Mesendoderm (in vitro differentiated cells): ENCODE results near the gene MYH10.
A peak's percentile ranks its signal among the peaks of the same experiment; 100 is the strongest.

Source experiments
- DNase-seq: peaks from one replicate; pipeline ENCODE4 v3.0.0; 2013
- H2AK5ac ChIP-seq: 2 replicates; pipeline ENCODE4 v1.6.1; 2013; ENCODE audit warnings: low read length, inconsistent platforms
- H2BK120ac ChIP-seq: 2 replicates; pipeline ENCODE4 v1.6.1; 2013; ENCODE audit warnings: low read depth, mild to moderate bottlenecking, low read length, moderate library complexity, mixed read lengths
- H2BK15ac ChIP-seq: replicated peaks from 2 replicates; pipeline ENCODE4 v1.6.1; 2013; ENCODE audit warnings: low read depth, mild to moderate bottlenecking, moderate library complexity
- H2BK5ac ChIP-seq: 2 replicates; pipeline ENCODE4 v1.6.1; 2013; ENCODE audit warnings: low read length, inconsistent platforms
- H3K18ac ChIP-seq: 2 replicates; pipeline ENCODE4 v1.6.1; 2013; ENCODE audit warnings: mild to moderate bottlenecking, low read length, mixed read lengths
- H3K23ac ChIP-seq: one replicate; pipeline ENCODE4 v1.6.1; 2013; ENCODE audit warnings: low read length
- H3K27ac ChIP-seq: 2 replicates; pipeline ENCODE4 v1.5.1; 2013; ENCODE audit warnings: low read depth, mild to moderate bottlenecking, inconsistent platforms, low read length, moderate library complexity
- H3K27me3 ChIP-seq: 2 replicates; pipeline ENCODE4 v1.6.1; 2013; ENCODE audit warnings: low read length, control low read depth, mild to moderate bottlenecking, inconsistent platforms; ENCODE audit not compliant: insufficient read depth, poor library complexity
- H3K36me3 ChIP-seq: 2 replicates; pipeline ENCODE4 v1.6.1; 2013; ENCODE audit warnings: low read length, inconsistent platforms; ENCODE audit not compliant: control insufficient read depth, insufficient read depth
- H3K4ac ChIP-seq: one replicate; pipeline ENCODE4 v1.6.1; 2013; ENCODE audit warnings: low read depth, mild to moderate bottlenecking, low read length, moderate library complexity
- H3K4me1 ChIP-seq: 2 replicates; pipeline ENCODE4 v1.6.1; 2013; ENCODE audit warnings: low read depth, low read length, inconsistent platforms; ENCODE audit not compliant: control insufficient read depth
- H3K4me2 ChIP-seq: 2 replicates; pipeline ENCODE4 v1.6.1; 2013; ENCODE audit warnings: low read length
- H3K4me3 ChIP-seq: 2 replicates; pipeline ENCODE4 v1.5.1; 2013; ENCODE audit warnings: mild to moderate bottlenecking, low read length
- H3K56ac ChIP-seq: one replicate; pipeline ENCODE4 v1.6.1; 2013; ENCODE audit warnings: low read length
- H3K79me1 ChIP-seq: 2 replicates; pipeline ENCODE4 v1.6.1; 2013; ENCODE audit warnings: low read length, inconsistent platforms
- H3K79me2 ChIP-seq: 2 replicates; pipeline ENCODE4 v1.6.1; 2013; ENCODE audit warnings: mild to moderate bottlenecking, low read length; ENCODE audit not compliant: control insufficient read depth, insufficient read depth
- H3K9ac ChIP-seq: 2 replicates; pipeline ENCODE4 v1.6.1; 2013; ENCODE audit warnings: low read length, inconsistent platforms
- H4K5ac ChIP-seq: one replicate; pipeline ENCODE4 v1.6.1; 2013; ENCODE audit warnings: low read length
- H4K8ac ChIP-seq: one replicate; pipeline ENCODE4 v1.6.1; 2013; ENCODE audit warnings: low read depth, mild to moderate bottlenecking, control low read depth, low read length, moderate library complexity
- WGBS: extraction: QIAGEN DNeasy Blood & Tissue Kit; methylation state at CpG from one replicate; pipeline ENCODE4 v1.1.7; 2013; ENCODE audit warnings: low lambda C conversion rate, missing lambda C conversion rate; ENCODE audit not compliant: insufficient coverage; ENCODE audit errors: extremely low coverage; 5-methylcytosine and 5-hydroxymethylcytosine counted together

MYH10 gene

DNA sequence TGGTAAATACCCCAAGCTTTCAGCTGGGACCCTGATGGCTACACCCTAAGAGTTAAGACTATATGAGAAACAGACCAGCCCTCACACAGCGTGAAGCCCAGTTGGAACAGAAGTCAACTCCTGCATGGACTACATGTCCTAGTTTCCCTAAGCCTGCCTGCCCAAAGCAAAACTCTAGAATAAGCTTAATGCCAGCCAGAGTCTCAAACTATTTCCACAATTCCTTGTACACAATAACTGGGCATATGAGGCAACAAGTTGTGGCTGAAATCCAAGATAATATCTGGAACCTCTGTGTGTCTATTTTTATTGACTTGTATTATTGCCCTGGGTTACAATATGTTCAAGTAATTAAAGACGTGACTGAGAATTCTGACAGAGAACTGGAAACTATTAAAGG is 19.4 kb downstream of the MYH10 start:
- Histone ChIP-seq H4K5ac (no peak overlapping the region), H3K4ac (no peak overlapping the region), H3K4me2 (no peak overlapping the region), H2BK5ac (no peak overlapping the region), H3K9ac (no peak overlapping the region), H3K27ac (no peak overlapping the region), H3K36me3 (no peaks in the 10 kb centered on the region), H2BK120ac (no peak overlapping the region), H4K8ac (no peak overlapping the region), H3K79me2 (peaks cover 64% of the 10 kb centered on the region), H2BK15ac (no peak overlapping the region), H3K18ac (no peak overlapping the region), H3K4me3 (no peak overlapping the region), H3K4me1 (peaks cover 2% of the 10 kb centered on the region), H3K27me3 (no peaks in the 10 kb centered on the region), H3K23ac (no peak overlapping the region), H2AK5ac (no peak overlapping the region), H3K56ac (no peak overlapping the region), H3K79me1 (peaks cover 22% of the 10 kb centered on the region)
- DNase-seq: no peak
- no CpG with 5 or more reads among the region's 2 CpGs for WGBS

DNA sequence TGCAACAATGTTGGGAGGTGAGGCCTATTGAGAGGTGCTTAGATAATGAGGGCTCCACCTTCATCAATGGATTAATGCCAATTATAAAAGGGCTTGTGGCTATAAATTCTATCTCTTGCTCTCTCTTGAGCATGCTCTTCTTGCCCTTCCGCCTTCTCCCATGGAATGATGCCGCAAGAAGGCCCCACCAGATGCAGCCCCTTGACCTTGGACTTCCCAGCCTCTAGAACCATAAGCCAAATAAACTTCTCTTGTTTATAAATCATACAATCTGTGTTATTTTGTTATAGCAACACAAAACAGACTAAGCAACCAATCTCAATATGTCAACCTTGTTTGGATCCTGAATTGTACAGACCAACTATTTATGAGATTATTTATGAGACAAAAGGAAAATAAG is 20.0 kb downstream of the MYH10 start:
- no peaks in the 10 kb centered on the region for H3K36me3 ChIP-seq
- H3K56ac ChIP-seq: no peak overlapping the region
- H4K5ac ChIP-seq: no peak overlapping the region
- DNase-seq: no peak
- H3K4me1 ChIP-seq: peaks cover 2% of the 10 kb centered on the region
- peaks cover 22% of the 10 kb centered on the region for H3K79me1 ChIP-seq
- no CpG with 5 or more reads among the region's 2 CpGs for WGBS
- H3K18ac ChIP-seq: no peak overlapping the region
- H3K9ac ChIP-seq: no peak overlapping the region
- H2BK5ac ChIP-seq: no peak overlapping the region
- H2AK5ac ChIP-seq: no peak overlapping the region
- H3K23ac ChIP-seq: no peak overlapping the region
- H3K27ac ChIP-seq: no peak overlapping the region
- H3K4me2 ChIP-seq: no peak overlapping the region
- no peak overlapping the region for H2BK120ac ChIP-seq
- H3K4me3 ChIP-seq: no peak overlapping the region
- no peak overlapping the region for H4K8ac ChIP-seq
- no peak overlapping the region for H3K4ac ChIP-seq
- H3K27me3 ChIP-seq: no peaks in the 10 kb centered on the region
- H2BK15ac ChIP-seq: no peak overlapping the region
- H3K79me2 ChIP-seq: peaks cover 59% of the 10 kb centered on the region

DNA sequence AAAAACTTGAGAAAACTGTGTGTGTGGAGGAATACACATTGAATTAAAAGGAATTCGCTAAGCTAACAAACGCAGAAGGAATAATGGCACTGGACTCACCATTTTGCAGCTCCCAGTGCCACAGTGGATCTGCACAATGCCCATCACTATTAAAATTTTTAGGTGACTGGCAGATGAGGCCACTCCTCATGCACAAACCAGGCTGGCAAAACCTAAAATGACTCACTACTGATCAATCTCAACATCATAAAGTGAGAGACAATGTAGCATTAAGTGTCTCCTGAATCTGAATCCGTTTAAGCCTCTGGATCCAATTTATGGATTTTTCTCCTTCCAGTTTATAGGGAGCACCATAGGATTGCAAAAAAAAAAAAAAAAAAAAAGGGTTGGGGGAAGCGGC is 20.6 kb downstream of the MYH10 start:
- Histone ChIP-seq H3K56ac (no peak overlapping the region), H3K27ac (no peak overlapping the region), H3K79me2 (peaks cover 59% of the 10 kb centered on the region), H3K4me1 (peaks cover 2% of the 10 kb centered on the region), H3K4me2 (no peak overlapping the region), H3K18ac (no peak overlapping the region), H3K4me3 (no peak overlapping the region), H2BK120ac (no peak overlapping the region), H3K27me3 (no peaks in the 10 kb centered on the region), H2BK15ac (no peak overlapping the region), H3K36me3 (no peaks in the 10 kb centered on the region), H3K79me1 (peaks cover 23% of the 10 kb centered on the region), H4K5ac (no peak overlapping the region), H3K9ac (no peak overlapping the region), H3K4ac (no peak overlapping the region), H2AK5ac (no peak overlapping the region), H3K23ac (no peak overlapping the region), H2BK5ac (no peak overlapping the region), H4K8ac (no peak overlapping the region)
- no peak for DNase-seq
- WGBS: no CpG with 5 or more reads among the region's 4 CpGs

DNA sequence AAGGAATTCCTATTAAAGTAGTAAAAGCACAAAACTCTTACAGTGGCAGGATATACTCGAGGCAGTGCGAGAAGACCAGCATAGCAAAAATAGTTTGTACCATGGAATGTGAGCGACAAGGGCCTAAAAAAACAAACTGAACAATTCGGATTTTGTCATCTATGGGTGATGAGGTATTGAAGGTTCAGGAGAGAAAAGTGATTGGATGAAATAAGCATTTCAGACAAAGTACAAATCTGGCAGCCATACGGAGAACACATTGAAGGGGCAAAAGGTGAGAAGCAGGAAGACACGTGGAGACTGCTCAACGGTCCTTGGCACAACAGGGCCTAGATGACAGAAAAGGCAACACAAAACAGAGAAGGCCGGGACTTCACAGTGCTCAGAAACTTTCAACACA is 22.5 kb downstream of the MYH10 start:
- H3K9ac ChIP-seq: no peak overlapping the region
- H3K79me1 ChIP-seq: peaks cover 23% of the 10 kb centered on the region
- no peak overlapping the region for H3K4me2 ChIP-seq
- no peak overlapping the region for H2BK5ac ChIP-seq
- H3K56ac ChIP-seq: peak overlapping the region; percentile 46
- H4K8ac ChIP-seq: no peak overlapping the region
- peaks cover 2% of the 10 kb centered on the region for H3K4me1 ChIP-seq
- no peak overlapping the region for H3K4ac ChIP-seq
- H2BK120ac ChIP-seq: no peak overlapping the region
- H3K27me3 ChIP-seq: no peaks in the 10 kb centered on the region
- DNase-seq: no peak
- no peak overlapping the region for H4K5ac ChIP-seq
- H3K18ac ChIP-seq: no peak overlapping the region
- no peak overlapping the region for H2BK15ac ChIP-seq
- peaks cover 49% of the 10 kb centered on the region for H3K79me2 ChIP-seq
- no peak overlapping the region for H3K23ac ChIP-seq
- H3K27ac ChIP-seq: no peak overlapping the region
- no peak overlapping the region for H2AK5ac ChIP-seq
- no CpG with 5 or more reads among the region's 8 CpGs for WGBS
- H3K4me3 ChIP-seq: no peak overlapping the region
- no peaks in the 10 kb centered on the region for H3K36me3 ChIP-seq

DNA sequence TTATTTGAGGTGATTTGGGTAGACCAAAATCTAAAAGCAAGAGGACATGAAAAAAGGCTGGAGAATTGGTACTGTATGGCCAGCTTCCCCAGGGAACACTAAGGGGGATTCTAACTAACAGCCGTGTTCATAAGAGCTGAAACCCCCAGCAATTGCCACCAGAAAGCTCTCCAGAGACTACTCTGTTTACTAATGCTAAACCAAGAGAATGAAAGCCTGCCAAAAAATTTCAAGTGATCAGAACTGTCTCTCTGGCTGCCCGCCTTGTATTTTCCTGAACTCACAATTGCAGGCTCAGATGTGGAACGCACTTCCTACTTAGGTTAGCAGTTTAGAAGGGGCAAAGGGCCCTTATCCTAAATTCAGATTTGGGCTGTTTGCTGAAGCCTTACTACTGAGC is 24.1 kb downstream of the MYH10 start:
- no peak overlapping the region for H3K4ac ChIP-seq
- no peak overlapping the region for H3K4me3 ChIP-seq
- peaks cover 36% of the 10 kb centered on the region for H3K79me2 ChIP-seq
- peak overlapping the region; percentile 51 for H3K18ac ChIP-seq
- H3K23ac ChIP-seq: no peak overlapping the region
- no peak overlapping the region for H3K9ac ChIP-seq
- no peaks in the 10 kb centered on the region for H3K36me3 ChIP-seq
- H3K27ac ChIP-seq: no peak overlapping the region
- H3K4me2 ChIP-seq: no peak overlapping the region
- no peak overlapping the region for H4K5ac ChIP-seq
- H2BK120ac ChIP-seq: no peak overlapping the region
- no peak overlapping the region for H2BK15ac ChIP-seq
- WGBS: no CpG with 5 or more reads among the region's 3 CpGs
- H3K27me3 ChIP-seq: no peaks in the 10 kb centered on the region
- no peak overlapping the region for H4K8ac ChIP-seq
- H3K4me1 ChIP-seq: peaks cover 2% of the 10 kb centered on the region
- peaks cover 19% of the 10 kb centered on the region for H3K79me1 ChIP-seq
- no peak overlapping the region for H3K56ac ChIP-seq
- H2AK5ac ChIP-seq: no peak overlapping the region
- no peak overlapping the region for H2BK5ac ChIP-seq
- DNase-seq: no peak

DNA sequence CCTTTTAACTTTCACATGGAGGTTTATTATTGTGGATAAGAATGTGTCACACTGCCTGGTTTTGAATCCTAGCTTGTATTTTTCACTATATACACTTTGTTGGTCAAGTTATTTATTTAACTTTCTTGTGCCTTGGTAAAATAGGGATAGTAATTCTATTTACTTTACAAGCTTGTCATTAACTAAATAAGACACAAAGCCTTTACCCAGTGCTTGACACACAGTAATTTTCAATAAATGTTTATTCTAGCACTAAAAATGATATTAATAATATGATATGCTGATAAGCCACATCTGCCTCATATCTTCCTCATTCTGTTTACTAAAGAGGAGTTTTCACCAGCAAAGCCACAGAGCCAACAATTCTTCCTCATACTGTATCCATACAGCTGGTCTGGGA is 27.8 kb downstream of the MYH10 start:
- no peak overlapping the region for H3K23ac ChIP-seq
- H3K4me3 ChIP-seq: no peak overlapping the region
- no peak overlapping the region for H2BK15ac ChIP-seq
- no peak overlapping the region for H2AK5ac ChIP-seq
- peaks cover 16% of the 10 kb centered on the region for H3K79me1 ChIP-seq
- no peak overlapping the region for H2BK5ac ChIP-seq
- H2BK120ac ChIP-seq: no peak overlapping the region
- no peak overlapping the region for H3K18ac ChIP-seq
- no peak overlapping the region for H3K56ac ChIP-seq
- H4K8ac ChIP-seq: no peak overlapping the region
- no peak overlapping the region for H3K4me2 ChIP-seq
- no peak for DNase-seq
- H3K79me2 ChIP-seq: peaks cover 21% of the 10 kb centered on the region
- H4K5ac ChIP-seq: no peak overlapping the region
- H3K27me3 ChIP-seq: no peaks in the 10 kb centered on the region
- no peak overlapping the region for H3K27ac ChIP-seq
- no peaks in the 10 kb centered on the region for H3K4me1 ChIP-seq
- H3K9ac ChIP-seq: no peak overlapping the region
- H3K4ac ChIP-seq: no peak overlapping the region
- no peaks in the 10 kb centered on the region for H3K36me3 ChIP-seq
